ENCODE measurements around the gene FIZ1. TPM values are rescaled to one million over a fixed set of nuclear protein-coding genes. Genes with fewer than 3 reads are reported as not detected.

FIZ1 gene
- total RNA-seq, 1 donor from 2014 or later, result 31.7 TPM

- H3K27ac Mint-ChIP-seq, result peak overlapping the region; percentile 98
- no peak for DNase-seq (ENCODE audit: low spot score in 2 of 2, unreplicated experiment in 2 of 2)
- H3K4me1 Mint-ChIP-seq, result peaks cover 43% of the 10 kb centered on the region
- peak overlapping the region; percentile 93 for H3K4me3 Mint-ChIP-seq
- no peak for TF ChIP-seq CTCF (IDR thresholded peaks at IDR 0.05; ENCODE audit: unreplicated experiment)
- no peaks in the 10 kb centered on the region for H3K9me3 Mint-ChIP-seq
- H3K36me3 Mint-ChIP-seq, result peaks cover 7% of the 10 kb centered on the region
- H3K27me3 Mint-ChIP-seq (ENCODE audit: low read depth), result no peaks in the 10 kb centered on the region
Observed at GRCh38 chr19:55642153-55643002, 43.1 kb upstream of the FIZ1 start.

- peak overlapping the region; percentile 81 for H3K4me3 Mint-ChIP-seq
- H3K4me1 Mint-ChIP-seq, result peaks cover 39% of the 10 kb centered on the region
- TF ChIP-seq CTCF (IDR thresholded peaks at IDR 0.05; ENCODE audit: unreplicated experiment), result no peak
- H3K9me3 Mint-ChIP-seq, result no peaks in the 10 kb centered on the region
- DNase-seq (ENCODE audit: low spot score in 2 of 2, unreplicated experiment in 2 of 2), result no peak
- H3K27ac Mint-ChIP-seq, result peak overlapping the region; percentile 91
- peaks cover 7% of the 10 kb centered on the region for H3K36me3 Mint-ChIP-seq
- H3K27me3 Mint-ChIP-seq (ENCODE audit: low read depth), result no peaks in the 10 kb centered on the region
Observed at GRCh38 chr19:55641426-55642152, 42.3 kb upstream of the FIZ1 start.

- peak in 1 of 2 experiments; percentile 70 for DNase-seq (ENCODE audit: low spot score in 2 of 2, unreplicated experiment in 2 of 2)
- peaks cover 47% of the 10 kb centered on the region for H3K4me1 Mint-ChIP-seq
Observed at GRCh38 chr19:55640577-55641425, 41.5 kb upstream of the FIZ1 start, which contains the start of gene ZNF580. TSS of gene ZNF580 (plus strand) at chr19:55641002. CDS start at chr19:55642509, 1,507 bp downstream.

GRCh38 chr19:55640043-55640576, 40.8 kb upstream of the FIZ1 start:
- DNase-seq (ENCODE audit: low spot score in 2 of 2, unreplicated experiment in 2 of 2), result no peak
- H3K27ac Mint-ChIP-seq, result peak overlapping the region; percentile 96
- H3K9me3 Mint-ChIP-seq, result no peaks in the 10 kb centered on the region
- H3K36me3 Mint-ChIP-seq, result peaks cover 7% of the 10 kb centered on the region
- H3K27me3 Mint-ChIP-seq (ENCODE audit: low read depth), result no peaks in the 10 kb centered on the region
- no peak for TF ChIP-seq CTCF (IDR thresholded peaks at IDR 0.05; ENCODE audit: unreplicated experiment)
- peaks cover 50% of the 10 kb centered on the region for H3K4me1 Mint-ChIP-seq
- peak overlapping the region; percentile 80 for H3K4me3 Mint-ChIP-seq

More at GRCh38 chr19:55640577-55641425, 41.5 kb upstream of the FIZ1 start, which contains the start of gene ZNF580:
- Mint-ChIP-seq H3K9me3 (no peaks in the 10 kb centered on the region), H3K27ac (peak within 1 kb of the TSS; percentile 96), H3K36me3 (peaks cover 7% of the 10 kb centered on the region), H3K27me3 (ENCODE audit: low read depth) (no peaks in the 10 kb centered on the region), H3K4me3 (peak within 1 kb of the TSS; percentile 81)
- no peak for TF ChIP-seq CTCF (IDR thresholded peaks at IDR 0.05; ENCODE audit: unreplicated experiment)

- no peak for DNase-seq (ENCODE audit: low spot score in 2 of 2, unreplicated experiment in 2 of 2)
- H3K4me3 Mint-ChIP-seq, result no peak overlapping the region
Observed at GRCh38 chr19:55638864-55639359, 39.6 kb upstream of the FIZ1 start.

More at GRCh38 chr19:55638864-55639359, 39.6 kb upstream of the FIZ1 start:
- Mint-ChIP-seq H3K4me1 (peaks cover 49% of the 10 kb centered on the region), H3K9me3 (no peaks in the 10 kb centered on the region), H3K27ac (no peak overlapping the region), H3K27me3 (ENCODE audit: low read depth) (no peaks in the 10 kb centered on the region), H3K36me3 (peaks cover 7% of the 10 kb centered on the region)
- TF ChIP-seq CTCF (IDR thresholded peaks at IDR 0.05; ENCODE audit: unreplicated experiment), result no peak
